ENCODE results near the gene MRPS25.

- TF ChIP-seq CTCF (IDR thresholded peaks at IDR 0.05) (no peak), POLR2AphosphoS5 (IDR thresholded peaks at IDR 0.05; ENCODE audit: insufficient read depth in 1 of 2, low read depth in 1 of 2) (no peak), POLR2A (IDR thresholded peaks at IDR 0.05) (no peak)
Observed at GRCh38 chr3:15056676-15057404, 8.3 kb downstream of the MRPS25 start.

All from vagina (tissue), 2 donors.